DND-41 (cell line): ENCODE data around the gene TSPAN1.

ENCODE experiments used
- CTCF ChIP-seq: IDR thresholded peaks from 2 replicates; pipeline ENCODE4 v1.5.1; 2012; ENCODE audit warnings: borderline replicate concordance, low read length, moderate library complexity, mild to moderate bottlenecking; ENCODE audit not compliant: poor library complexity, severe bottlenecking; ENCODE audit errors: extremely low read depth
- EZH2 ChIP-seq: IDR thresholded peaks from 3 replicates; pipeline ENCODE4 v1.6.1; 2012; ENCODE audit warnings: borderline replicate concordance, low read depth, mild to moderate bottlenecking, moderate library complexity, low read length, inconsistent platforms; ENCODE audit not compliant: severe bottlenecking

GRCh38 chr1:46223472-46223943 lies 48.6 kb downstream of the TSPAN1 start:
- peak; percentile 98 for TF ChIP-seq CTCF
- TF ChIP-seq EZH2, result no peak
